Testis (tissue), 3 donors: Measurements from ENCODE around the gene SEMA3G. TPM values are rescaled to one million over a fixed set of nuclear protein-coding genes. Genes with fewer than 3 reads are reported as not detected.

Experiments used
- DNase-seq: peaks from one replicate; pipeline ENCODE4 v3.0.0-alpha.2; 2019
- H3K27ac ChIP-seq, 2 donors: fragments of 200-600 bp; sonication (generic); one replicate each; pipeline ENCODE4 v1.5.1; 2019
- H3K27me3 ChIP-seq: fragments of 200-600 bp; sonication (generic); one replicate; pipeline ENCODE4 v1.5.1; 2019
- H3K36me3 ChIP-seq: fragments of 200-600 bp; sonication (generic); one replicate; pipeline ENCODE4 v1.5.1; 2017; ENCODE audit warnings: low read depth; ENCODE audit errors: missing control alignments
- H3K4me1 ChIP-seq: fragments of 200-600 bp; sonication (generic); one replicate; pipeline ENCODE4 v1.5.1; 2019
- H3K4me3 ChIP-seq, 2 donors: fragments of 200-600 bp; sonication (generic); one replicate each; pipeline ENCODE4 v1.5.1; 2017 to 2019
- H3K9me3 ChIP-seq: fragments of 200-600 bp; sonication (generic); one replicate; pipeline ENCODE4 v1.5.1; 2017
- POLR2A ChIP-seq: fragments of 450-650 bp; IDR thresholded peaks from one replicate; pipeline ENCODE4 v1.6.1; 2017; ENCODE audit warnings: antibody characterized with exemption, mild to moderate bottlenecking, moderate library complexity
- WGBS, 2 donors: methylation state at CpG; one replicate each; pipeline ENCODE4 v1.1.5; 2018; 5-methylcytosine and 5-hydroxymethylcytosine counted together
- intact Hi-C: fragments of 100-400 bp; cut with DNase I; formaldehyde crosslinking; loops from one replicate; pipeline ENCODE4 v1.15.1; 2023; ENCODE audit warnings: low total_unique reads
- polyA plus RNA-seq: library from polyadenylated mRNA; stranded (reverse); fragments of 350-450 nt; fragmentation: Illumina TruSeq; extraction: RNeasy Lipid Tissue Mini Kit (QIAGEN cat#74804); gene quantifications from one replicate; pipeline ENCODE4 v1.2.3, GENCODE V29; 2014; ENCODE audit warnings: low read depth, low replicate concordance; ENCODE audit not compliant: insufficient read depth
- total RNA-seq, 2 donors: library from RNA; depleted of rRNA; stranded (reverse); fragments of >200 nt; gene quantifications; one replicate each; pipeline ENCODE4 v1.2.3, GENCODE V29; 2016
- TF ChIP-seq, protein P1 (sequence below), 3 experiments: fragments of 450-650 bp in 2 of 3; fragments of 200-600 bp in 1 of 3; sonication (generic) in 1 of 3; IDR thresholded peaks; one replicate each; pipeline ENCODE4 v1.5.1; 2016 to 2019; ENCODE audit warnings: antibody characterized with exemption in 3 of 3, mild to moderate bottlenecking in 2 of 3, moderate library complexity in 1 of 3

The SEMA3G gene
- total and polyA plus RNA-seq, 3 donors from 2014 or later: 1.7 to 3.1 (median 2.1) TPM

DNA sequence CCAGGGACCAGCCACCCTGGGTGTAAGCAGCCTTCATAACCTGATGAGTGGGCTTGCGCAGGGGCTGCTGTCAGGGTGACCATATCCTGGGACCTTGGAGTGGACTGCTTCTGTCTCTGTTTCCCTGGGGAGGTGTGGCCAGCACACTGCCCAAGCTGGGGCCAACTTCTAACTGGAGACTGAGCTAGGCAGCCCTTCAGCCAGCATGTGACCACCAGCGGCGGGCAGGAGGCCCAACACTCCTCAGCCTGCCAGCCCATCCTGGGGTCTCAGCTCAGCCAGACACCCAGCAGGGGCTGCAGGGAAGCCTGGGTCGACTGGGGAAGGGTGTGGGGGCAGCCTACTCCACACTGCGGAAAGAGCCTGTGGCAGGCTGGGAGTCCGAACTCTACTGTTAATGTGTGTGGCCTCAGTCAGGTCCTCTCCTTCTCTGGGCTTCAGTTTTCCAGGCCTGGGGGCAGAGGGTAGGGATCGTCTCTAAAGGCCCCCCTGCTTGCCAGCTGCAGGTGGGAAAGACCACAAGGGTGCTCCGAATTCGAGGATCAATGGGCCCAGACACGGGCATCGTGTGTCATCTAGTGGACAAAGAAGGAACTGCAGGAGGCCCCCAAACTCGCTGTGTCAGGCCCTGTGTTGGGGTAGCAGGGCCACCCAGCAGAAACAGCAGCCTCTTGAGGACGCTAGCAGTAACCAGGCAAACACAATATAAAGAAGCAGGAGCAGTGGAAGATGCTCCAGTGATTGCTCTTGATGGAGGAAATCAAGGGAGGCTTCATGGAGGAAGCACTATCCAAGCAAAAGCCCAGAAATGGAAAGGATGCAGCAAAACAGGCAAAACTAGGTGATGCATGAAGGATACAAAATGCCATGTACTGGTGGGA, 2.0 kb upstream of the SEMA3G start:
- Histone ChIP-seq H3K9me3 (no peaks in the 10 kb centered on the region), H3K36me3 (no peaks in the 10 kb centered on the region), H3K4me3 (no peak overlapping the region), H3K27ac (no peak overlapping the region), H3K4me1 (peaks cover 9% of the 10 kb centered on the region), H3K27me3 (no peaks in the 10 kb centered on the region)
- intact Hi-C loops: no loop called here
- 22 to 52% methylated on average over 6 to 13 of the region's 13 CpGs for WGBS, 2 donors
- no peak for TF ChIP-seq POLR2A
- TF ChIP-seq, protein P1, sequence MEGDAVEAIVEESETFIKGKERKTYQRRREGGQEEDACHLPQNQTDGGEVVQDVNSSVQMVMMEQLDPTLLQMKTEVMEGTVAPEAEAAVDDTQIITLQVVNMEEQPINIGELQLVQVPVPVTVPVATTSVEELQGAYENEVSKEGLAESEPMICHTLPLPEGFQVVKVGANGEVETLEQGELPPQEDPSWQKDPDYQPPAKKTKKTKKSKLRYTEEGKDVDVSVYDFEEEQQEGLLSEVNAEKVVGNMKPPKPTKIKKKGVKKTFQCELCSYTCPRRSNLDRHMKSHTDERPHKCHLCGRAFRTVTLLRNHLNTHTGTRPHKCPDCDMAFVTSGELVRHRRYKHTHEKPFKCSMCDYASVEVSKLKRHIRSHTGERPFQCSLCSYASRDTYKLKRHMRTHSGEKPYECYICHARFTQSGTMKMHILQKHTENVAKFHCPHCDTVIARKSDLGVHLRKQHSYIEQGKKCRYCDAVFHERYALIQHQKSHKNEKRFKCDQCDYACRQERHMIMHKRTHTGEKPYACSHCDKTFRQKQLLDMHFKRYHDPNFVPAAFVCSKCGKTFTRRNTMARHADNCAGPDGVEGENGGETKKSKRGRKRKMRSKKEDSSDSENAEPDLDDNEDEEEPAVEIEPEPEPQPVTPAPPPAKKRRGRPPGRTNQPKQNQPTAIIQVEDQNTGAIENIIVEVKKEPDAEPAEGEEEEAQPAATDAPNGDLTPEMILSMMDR (IDR thresholded peaks at IDR 0.05): peak; percentile 89 to 99 (median 95)
- no peak for DNase-seq

DNA sequence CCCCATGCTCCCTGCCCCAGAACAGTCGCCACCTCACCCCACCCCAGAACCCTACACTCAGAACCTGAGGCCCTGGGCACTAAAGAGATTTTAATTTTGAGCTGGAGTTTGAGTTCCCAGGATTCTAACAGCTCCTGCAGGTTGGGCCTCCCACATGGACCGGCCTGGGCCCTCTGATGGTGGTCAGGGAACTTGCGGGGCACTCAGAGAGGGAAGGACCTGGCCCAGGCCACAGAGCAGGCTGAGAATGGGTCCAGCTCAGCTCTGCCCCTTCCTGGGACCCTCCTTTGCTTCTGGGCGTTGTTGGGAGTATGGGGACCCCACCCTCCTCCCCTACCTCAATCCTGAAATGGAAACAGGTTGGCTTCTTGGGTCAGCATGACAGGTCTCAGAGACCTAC, 1.1 kb upstream of the SEMA3G start:
- H3K36me3 ChIP-seq: no peaks in the 10 kb centered on the region
- TF ChIP-seq, protein P1 (IDR thresholded peaks at IDR 0.05): no peak
- TF ChIP-seq POLR2A: no peak
- intact Hi-C loops: no loop called here
- peaks cover 9% of the 10 kb centered on the region for H3K4me1 ChIP-seq
- H3K27me3 ChIP-seq: no peaks in the 10 kb centered on the region
- no peak overlapping the region for H3K4me3 ChIP-seq
- H3K9me3 ChIP-seq: no peaks in the 10 kb centered on the region
- no peak overlapping the region for H3K27ac ChIP-seq
- WGBS, 2 donors: 99 to 100% methylated on average over 1 to 4 of the region's 4 CpGs
- DNase-seq: no peak

DNA sequence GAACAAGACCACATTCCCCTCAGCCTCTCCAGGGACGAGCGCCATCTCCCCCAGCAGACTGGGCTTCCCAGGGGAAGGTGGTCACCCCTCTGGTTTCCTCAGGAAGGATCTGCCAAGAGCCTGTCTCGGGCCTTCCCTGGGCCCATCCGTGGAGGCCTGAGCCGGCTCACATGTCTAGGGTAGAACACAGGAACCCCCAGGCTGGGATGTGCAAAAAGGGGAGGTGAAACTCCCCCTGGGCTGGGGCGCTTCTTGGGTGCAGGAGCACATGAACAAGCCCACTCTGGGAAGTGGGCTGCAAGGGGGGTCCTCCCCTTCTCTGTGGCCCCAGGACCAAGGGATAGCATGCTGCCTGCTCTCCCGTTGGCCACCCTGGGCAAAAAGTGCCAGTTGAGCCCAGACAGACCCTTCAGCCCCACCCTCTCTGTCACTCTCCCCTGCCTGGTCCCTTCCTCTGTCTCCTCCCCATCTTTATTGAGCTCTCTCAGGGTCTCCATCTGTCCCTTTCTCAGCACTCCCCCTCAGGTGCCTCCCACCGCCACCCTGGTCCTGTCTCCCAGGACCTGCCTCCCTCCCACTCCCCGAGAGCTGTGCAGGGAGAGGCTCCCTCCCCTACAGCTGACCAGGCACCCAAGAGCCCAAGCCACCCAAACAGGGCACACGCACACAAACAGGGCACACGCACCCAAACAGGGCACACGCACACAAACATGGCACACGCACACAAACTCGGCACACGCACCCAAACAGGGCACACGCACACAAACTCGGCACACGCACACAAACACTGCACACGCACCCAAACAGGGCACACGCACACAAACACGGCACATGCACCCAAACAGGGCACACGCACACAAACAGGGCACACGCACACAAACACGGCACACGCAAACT, 864 bp downstream of the SEMA3G start:
- Histone ChIP-seq H3K36me3 (no peaks in the 10 kb centered on the region), H3K9me3 (no peaks in the 10 kb centered on the region), H3K27ac (no peak overlapping the region), H3K4me1 (no peaks in the 10 kb centered on the region), H3K4me3 (no peak overlapping the region), H3K27me3 (no peaks in the 10 kb centered on the region)
- 89 to 93% methylated on average over 19 to 25 of the region's 25 CpGs for WGBS, 2 donors
- DNase-seq: no peak
- TF ChIP-seq, protein P1 (IDR thresholded peaks at IDR 0.05): no peak
- TF ChIP-seq POLR2A: no peak
- intact Hi-C loops: no loop called here

DNA sequence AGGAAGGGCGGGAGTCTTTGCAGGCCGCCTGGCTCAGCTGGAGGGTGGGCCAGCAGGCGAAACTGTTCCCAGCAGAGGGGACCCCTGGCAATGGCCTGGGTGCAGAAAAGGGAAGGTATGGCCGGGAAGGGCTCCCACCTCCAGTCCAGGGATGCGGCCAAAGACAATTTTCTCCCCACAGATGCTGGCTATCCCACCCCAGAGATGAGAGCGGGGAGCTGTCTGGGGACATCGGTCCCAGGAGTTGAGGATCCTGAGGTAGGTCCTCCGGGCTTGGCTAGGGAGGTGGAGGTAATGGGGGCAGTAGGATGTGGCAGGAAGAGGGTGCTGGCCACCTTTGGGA, 1.7 kb downstream of the SEMA3G start:
- no peaks in the 10 kb centered on the region for H3K4me1 ChIP-seq
- H3K27ac ChIP-seq: no peak overlapping the region
- intact Hi-C loops: no loop called here
- 96 to 100% methylated on average over 4 to 8 of the region's 8 CpGs for WGBS, 2 donors
- no peaks in the 10 kb centered on the region for H3K27me3 ChIP-seq
- no peaks in the 10 kb centered on the region for H3K36me3 ChIP-seq
- no peak for DNase-seq
- TF ChIP-seq, protein P1 (IDR thresholded peaks at IDR 0.05): no peak
- H3K9me3 ChIP-seq: no peaks in the 10 kb centered on the region
- H3K4me3 ChIP-seq: no peak overlapping the region
